ENCODE results near the gene TRIM17. TPM values are rescaled to one million over a fixed set of nuclear protein-coding genes. Genes with fewer than 3 reads are reported as not detected.
A peak's percentile ranks its signal among the peaks of the same experiment; 100 is the strongest.

The TRIM17 gene
- total and polyA plus RNA-seq, 2 donors from 2014 or later = 1.3 to 6.5 TPM

GRCh38 chr1:228366062-228366865, 50.4 kb downstream of the TRIM17 start:
- Histone ChIP-seq H3K4me3 (ENCODE audit: low read length in 3 of 3) (no peak overlapping the region), H3K27me3 (ENCODE audit: control insufficient read depth, insufficient read depth, low read length) (no peaks in the 10 kb centered on the region), H3K27ac (ENCODE audit: low read depth in 2 of 2, low read length in 2 of 2) (no peak overlapping the region), H3K9me3 (ENCODE audit: control insufficient read depth in 2 of 3, insufficient read depth in 1 of 3, low read length in 3 of 3) (no peaks in the 10 kb centered on the region), H3K9ac (ENCODE audit: low read length in 3 of 3) (no peak overlapping the region), H3K36me3 (ENCODE audit: control insufficient read depth in 2 of 3, insufficient read depth in 3 of 3, low read length in 3 of 3) (no peaks in the 10 kb centered on the region), H3K4me1 (ENCODE audit: control insufficient read depth in 2 of 3, insufficient read depth in 2 of 3, low read depth in 1 of 3, low read length in 3 of 3) (no peaks in the 10 kb centered on the region)
- DNase-seq (peak in 2 of 5 donors; percentile 42 to 56), FAIRE-seq (no peak)
- intact Hi-C loops (cut with DNase I) = no loop called here
- TF ChIP-seq, protein P1, sequence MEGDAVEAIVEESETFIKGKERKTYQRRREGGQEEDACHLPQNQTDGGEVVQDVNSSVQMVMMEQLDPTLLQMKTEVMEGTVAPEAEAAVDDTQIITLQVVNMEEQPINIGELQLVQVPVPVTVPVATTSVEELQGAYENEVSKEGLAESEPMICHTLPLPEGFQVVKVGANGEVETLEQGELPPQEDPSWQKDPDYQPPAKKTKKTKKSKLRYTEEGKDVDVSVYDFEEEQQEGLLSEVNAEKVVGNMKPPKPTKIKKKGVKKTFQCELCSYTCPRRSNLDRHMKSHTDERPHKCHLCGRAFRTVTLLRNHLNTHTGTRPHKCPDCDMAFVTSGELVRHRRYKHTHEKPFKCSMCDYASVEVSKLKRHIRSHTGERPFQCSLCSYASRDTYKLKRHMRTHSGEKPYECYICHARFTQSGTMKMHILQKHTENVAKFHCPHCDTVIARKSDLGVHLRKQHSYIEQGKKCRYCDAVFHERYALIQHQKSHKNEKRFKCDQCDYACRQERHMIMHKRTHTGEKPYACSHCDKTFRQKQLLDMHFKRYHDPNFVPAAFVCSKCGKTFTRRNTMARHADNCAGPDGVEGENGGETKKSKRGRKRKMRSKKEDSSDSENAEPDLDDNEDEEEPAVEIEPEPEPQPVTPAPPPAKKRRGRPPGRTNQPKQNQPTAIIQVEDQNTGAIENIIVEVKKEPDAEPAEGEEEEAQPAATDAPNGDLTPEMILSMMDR (IDR thresholded peaks at IDR 0.05; ENCODE audit: borderline replicate concordance, extremely low read depth, insufficient read depth) = no peak

DNA sequence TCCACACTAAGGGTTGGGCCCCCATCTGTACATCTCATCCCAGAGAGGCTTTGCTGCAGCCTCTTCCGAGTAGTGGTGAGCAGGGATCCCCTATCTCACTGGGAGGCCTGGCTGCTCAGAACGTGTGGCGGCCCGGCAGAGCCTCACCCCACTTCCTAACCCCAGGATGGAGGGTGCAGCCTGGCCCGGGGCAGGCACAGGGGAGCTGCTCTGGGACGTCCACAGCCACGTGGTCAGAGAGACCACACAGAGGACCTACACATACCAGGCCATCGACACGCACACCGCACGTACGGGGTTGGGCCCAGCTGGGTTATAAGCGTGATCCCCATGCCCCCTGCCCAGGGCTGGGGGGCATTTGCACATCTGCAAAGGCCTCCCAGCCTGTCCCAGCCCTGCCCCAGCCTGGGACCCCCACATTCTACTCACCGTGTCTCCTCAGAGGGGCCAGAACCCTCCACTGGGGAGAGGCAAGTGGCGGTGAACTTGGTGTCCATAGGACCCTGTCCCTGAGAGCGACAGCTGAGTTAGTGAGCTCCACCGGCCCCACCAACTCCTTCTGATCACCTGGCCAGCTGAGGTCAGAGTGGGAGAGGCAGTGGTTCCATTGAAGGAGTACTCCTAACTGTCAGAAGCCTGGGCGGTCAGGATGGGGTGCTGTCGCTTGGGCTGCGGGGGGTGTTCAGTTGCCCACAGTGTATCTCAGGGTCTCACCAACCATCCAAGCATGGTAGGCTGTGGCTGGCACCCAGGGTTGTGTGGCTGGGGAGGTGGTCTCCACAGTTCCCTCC, 51.2 kb downstream of the TRIM17 start:
- H3K27me3 ChIP-seq (ENCODE audit: control insufficient read depth, insufficient read depth, low read length) = no peaks in the 10 kb centered on the region
- no peaks in the 10 kb centered on the region for H3K4me1 ChIP-seq (ENCODE audit: control insufficient read depth in 2 of 3, insufficient read depth in 2 of 3, low read depth in 1 of 3, low read length in 3 of 3)
- intact Hi-C loops (cut with DNase I) = no loop called here
- H3K36me3 ChIP-seq (ENCODE audit: control insufficient read depth in 2 of 3, insufficient read depth in 3 of 3, low read length in 3 of 3) = no peaks in the 10 kb centered on the region
- no peak overlapping the region for H3K4me3 ChIP-seq (ENCODE audit: low read length in 3 of 3)
- DNase-seq = peak in 2 of 5 donors; percentile 33 to 49
- no peak overlapping the region for H3K9ac ChIP-seq (ENCODE audit: low read length in 3 of 3)
- no peak for FAIRE-seq
- no peak overlapping the region for H3K27ac ChIP-seq (ENCODE audit: low read depth in 2 of 2, low read length in 2 of 2)
- TF ChIP-seq, protein P1 (IDR thresholded peaks at IDR 0.05; ENCODE audit: borderline replicate concordance, extremely low read depth, insufficient read depth) = no peak
- H3K9me3 ChIP-seq (ENCODE audit: control insufficient read depth in 2 of 3, insufficient read depth in 1 of 3, low read length in 3 of 3) = no peaks in the 10 kb centered on the region

DNA sequence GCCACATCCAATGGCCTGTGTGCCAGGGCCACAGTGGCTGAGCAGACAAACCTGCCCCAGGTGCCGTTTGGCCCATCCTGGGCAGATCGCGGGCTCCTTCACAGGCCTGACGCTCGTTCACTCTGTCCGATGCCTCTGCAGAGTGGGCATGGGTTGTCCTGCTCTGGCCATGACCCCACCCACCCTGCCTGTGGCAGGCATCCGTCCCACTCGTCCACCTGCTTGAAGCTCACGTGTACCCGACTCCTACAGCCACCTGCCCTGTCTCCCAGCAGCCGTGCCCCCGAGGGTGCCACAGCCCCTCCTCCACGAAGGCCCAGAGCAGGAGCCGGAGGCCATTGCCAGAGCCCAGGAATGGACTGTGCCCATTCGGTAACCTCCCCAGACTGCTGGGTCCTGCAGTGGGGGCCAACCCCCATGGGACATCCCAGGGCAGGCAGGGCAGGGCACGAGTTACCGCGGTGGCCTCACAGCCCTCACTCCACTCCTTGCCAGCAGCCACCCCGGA, 51.9 kb downstream of the TRIM17 start:
- no peaks in the 10 kb centered on the region for H3K27me3 ChIP-seq (ENCODE audit: control insufficient read depth, insufficient read depth, low read length)
- H3K4me3 ChIP-seq (ENCODE audit: low read length in 3 of 3) = no peak overlapping the region
- no peaks in the 10 kb centered on the region for H3K36me3 ChIP-seq (ENCODE audit: control insufficient read depth in 2 of 3, insufficient read depth in 3 of 3, low read length in 3 of 3)
- TF ChIP-seq, protein P1 (IDR thresholded peaks at IDR 0.05; ENCODE audit: borderline replicate concordance, extremely low read depth, insufficient read depth) = no peak
- no peak overlapping the region for H3K9ac ChIP-seq (ENCODE audit: low read length in 3 of 3)
- H3K9me3 ChIP-seq (ENCODE audit: control insufficient read depth in 2 of 3, insufficient read depth in 1 of 3, low read length in 3 of 3) = no peaks in the 10 kb centered on the region
- no peak overlapping the region for H3K27ac ChIP-seq (ENCODE audit: low read depth in 2 of 2, low read length in 2 of 2)
- DNase-seq (peak in 2 of 5 donors; percentile 33 to 57), FAIRE-seq (no peak)
- H3K4me1 ChIP-seq (ENCODE audit: control insufficient read depth in 2 of 3, insufficient read depth in 2 of 3, low read depth in 1 of 3, low read length in 3 of 3) = no peaks in the 10 kb centered on the region
- intact Hi-C loops (cut with DNase I) = no loop called here
